ENCODE measurements around the gene PIEZO1.

PIEZO1 gene

DNA sequence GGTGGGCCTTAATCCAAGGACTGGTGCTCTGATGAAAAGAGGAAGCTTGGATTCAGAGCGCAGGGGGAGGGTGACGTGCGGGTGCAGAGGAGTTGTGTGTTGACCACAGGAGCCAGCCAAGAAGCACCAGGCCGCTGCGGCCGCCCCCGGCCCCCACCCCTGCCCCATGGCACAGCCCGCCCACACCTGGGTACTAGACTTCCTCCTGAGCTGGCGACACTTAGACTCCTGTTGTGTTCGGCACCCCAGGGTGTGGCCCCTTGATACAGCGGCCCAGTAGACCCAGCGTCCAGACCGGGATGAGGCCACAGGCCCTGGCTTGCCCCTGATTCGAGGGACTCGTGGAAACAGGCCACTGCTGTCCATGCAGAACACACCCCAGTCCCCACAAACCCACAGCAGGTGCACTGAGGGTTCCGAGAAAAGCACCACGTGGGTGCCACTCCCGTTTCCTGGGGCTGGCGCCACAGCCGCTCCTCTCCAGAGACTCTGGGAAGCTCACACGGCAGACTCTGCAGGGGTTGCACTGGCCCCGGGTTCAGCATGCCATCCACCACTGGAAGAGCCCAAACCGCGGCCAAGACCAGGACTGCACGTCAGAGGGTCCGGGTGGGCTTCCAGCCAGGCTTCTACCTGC lies 93.0 kb downstream of the PIEZO1 start:
- Mint-ChIP-seq H3K4me1 (no peaks in the 10 kb centered on the region), H3K36me3 (ENCODE audit: low read depth) (no peaks in the 10 kb centered on the region), H3K27me3 (ENCODE audit: low read depth) (peaks cover 37% of the 10 kb centered on the region), H3K4me3 (no peak overlapping the region), H3K27ac (no peak overlapping the region), H3K9me3 (no peaks in the 10 kb centered on the region)
- TF ChIP-seq, protein P1, sequence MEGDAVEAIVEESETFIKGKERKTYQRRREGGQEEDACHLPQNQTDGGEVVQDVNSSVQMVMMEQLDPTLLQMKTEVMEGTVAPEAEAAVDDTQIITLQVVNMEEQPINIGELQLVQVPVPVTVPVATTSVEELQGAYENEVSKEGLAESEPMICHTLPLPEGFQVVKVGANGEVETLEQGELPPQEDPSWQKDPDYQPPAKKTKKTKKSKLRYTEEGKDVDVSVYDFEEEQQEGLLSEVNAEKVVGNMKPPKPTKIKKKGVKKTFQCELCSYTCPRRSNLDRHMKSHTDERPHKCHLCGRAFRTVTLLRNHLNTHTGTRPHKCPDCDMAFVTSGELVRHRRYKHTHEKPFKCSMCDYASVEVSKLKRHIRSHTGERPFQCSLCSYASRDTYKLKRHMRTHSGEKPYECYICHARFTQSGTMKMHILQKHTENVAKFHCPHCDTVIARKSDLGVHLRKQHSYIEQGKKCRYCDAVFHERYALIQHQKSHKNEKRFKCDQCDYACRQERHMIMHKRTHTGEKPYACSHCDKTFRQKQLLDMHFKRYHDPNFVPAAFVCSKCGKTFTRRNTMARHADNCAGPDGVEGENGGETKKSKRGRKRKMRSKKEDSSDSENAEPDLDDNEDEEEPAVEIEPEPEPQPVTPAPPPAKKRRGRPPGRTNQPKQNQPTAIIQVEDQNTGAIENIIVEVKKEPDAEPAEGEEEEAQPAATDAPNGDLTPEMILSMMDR (IDR thresholded peaks at IDR 0.05; ENCODE audit: unreplicated experiment in 3 of 3) = no peak

- Mint-ChIP-seq H3K4me1 (no peaks in the 10 kb centered on the region), H3K9me3 (no peaks in the 10 kb centered on the region), H3K36me3 (ENCODE audit: low read depth) (no peaks in the 10 kb centered on the region), H3K27me3 (ENCODE audit: low read depth) (peaks cover 42% of the 10 kb centered on the region), H3K27ac (no peak overlapping the region), H3K4me3 (no peak overlapping the region)
- TF ChIP-seq, protein P1 (IDR thresholded peaks at IDR 0.05; ENCODE audit: unreplicated experiment in 3 of 3) = no peak
These were observed 93.7 kb downstream of the PIEZO1 start for GRCh38 chr16:88691129-88691813.

GRCh38 chr16:88690341-88691128 lies 94.5 kb downstream of the PIEZO1 start:
- H3K27me3 Mint-ChIP-seq (ENCODE audit: low read depth) = peaks cover 50% of the 10 kb centered on the region
- H3K9me3 Mint-ChIP-seq = no peaks in the 10 kb centered on the region
- H3K27ac Mint-ChIP-seq = no peak overlapping the region
- no peak overlapping the region for H3K4me3 Mint-ChIP-seq
- no peaks in the 10 kb centered on the region for H3K4me1 Mint-ChIP-seq
- H3K36me3 Mint-ChIP-seq (ENCODE audit: low read depth) = no peaks in the 10 kb centered on the region
- TF ChIP-seq, protein P1 (IDR thresholded peaks at IDR 0.05; ENCODE audit: unreplicated experiment in 3 of 3) = no peak

GRCh38 chr16:88688013-88688778 lies 96.8 kb downstream of the PIEZO1 start:
- no peak overlapping the region for H3K27ac Mint-ChIP-seq
- H3K9me3 Mint-ChIP-seq = no peaks in the 10 kb centered on the region
- H3K4me3 Mint-ChIP-seq = no peak overlapping the region
- peaks cover 73% of the 10 kb centered on the region for H3K27me3 Mint-ChIP-seq (ENCODE audit: low read depth)
- no peaks in the 10 kb centered on the region for H3K36me3 Mint-ChIP-seq (ENCODE audit: low read depth)
- H3K4me1 Mint-ChIP-seq = no peaks in the 10 kb centered on the region
- TF ChIP-seq, protein P1 (IDR thresholded peaks at IDR 0.05; ENCODE audit: unreplicated experiment in 3 of 3) = no peak

DNA sequence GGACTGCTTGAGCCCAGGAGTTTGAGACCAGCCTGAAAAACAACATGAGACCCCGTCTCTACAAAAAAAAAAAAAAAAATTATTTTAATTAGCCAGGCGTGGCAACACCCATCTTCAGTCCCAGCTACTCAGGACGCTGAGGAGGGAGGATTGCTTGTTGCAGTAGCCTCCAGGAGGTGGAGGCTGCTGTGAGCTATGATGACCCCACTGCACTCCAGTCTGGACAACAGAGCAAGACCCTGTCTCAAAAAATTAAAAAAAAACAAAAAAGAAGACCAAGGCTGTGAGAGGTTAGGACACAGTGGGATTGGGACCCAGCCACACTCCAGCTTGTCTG lies 97.4 kb downstream of the PIEZO1 start:
- TF ChIP-seq, protein P1 (IDR thresholded peaks at IDR 0.05; ENCODE audit: unreplicated experiment in 3 of 3) = no peak
- H3K9me3 Mint-ChIP-seq = no peaks in the 10 kb centered on the region
- H3K4me3 Mint-ChIP-seq = no peak overlapping the region
- peaks cover 76% of the 10 kb centered on the region for H3K27me3 Mint-ChIP-seq (ENCODE audit: low read depth)
- no peak overlapping the region for H3K27ac Mint-ChIP-seq
- H3K4me1 Mint-ChIP-seq = no peaks in the 10 kb centered on the region
- H3K36me3 Mint-ChIP-seq (ENCODE audit: low read depth) = no peaks in the 10 kb centered on the region

Measured in nephron (organoid).